ENCODE results near the gene GJA1. TPM values are rescaled to one million over a fixed set of nuclear protein-coding genes. Genes with fewer than 3 reads are reported as not detected.

The GJA1 gene
- total RNA-seq, 6 donors from 2014 or later = 12.6 to 155 (median 87.8) TPM

- ATAC-seq (ENCODE audit: low FRiP score in 2 of 2) = no peak
- DNase-seq = no peak
Measured at GRCh38 chr6:121438869-121439268, 3.4 kb downstream of the GJA1 start.

GRCh38 chr6:121439475-121439874 is 4.0 kb downstream of the GJA1 start:
- no peak for TF ChIP-seq POLR2A (IDR thresholded peaks at IDR 0.05)
- no peak for TF ChIP-seq CTCF (IDR thresholded peaks at IDR 0.05)
- TF ChIP-seq EP300 (IDR thresholded peaks at IDR 0.05) = no peak
- TF ChIP-seq POLR2AphosphoS5 (IDR thresholded peaks at IDR 0.05) = no peak
- peaks cover 0 to 16% (median 8%) of the 10 kb centered on the region in 4 donors for H3K4me1 ChIP-seq
- no peaks in the 10 kb centered on the region for H3K27me3 ChIP-seq
- no peaks in the 10 kb centered on the region for H3K36me3 ChIP-seq
- H3K27ac ChIP-seq = peak overlapping the region in 1 of 4 donors; percentile 92
- DNase-seq (no peak), ATAC-seq (ENCODE audit: low FRiP score in 2 of 2) (no peak)
- H3K9me3 ChIP-seq = no peaks in the 10 kb centered on the region
- H3K4me3 ChIP-seq = no peak overlapping the region

More at GRCh38 chr6:121438869-121439268, 3.4 kb downstream of the GJA1 start:
- Histone ChIP-seq H3K9me3 (no peaks in the 10 kb centered on the region), H3K27me3 (no peaks in the 10 kb centered on the region), H3K4me3 (peak overlapping the region in 1 of 4 donors; percentile 61), H3K4me1 (peaks cover 0 to 16% (median 8%) of the 10 kb centered on the region in 4 donors), H3K36me3 (no peaks in the 10 kb centered on the region), H3K27ac (peak overlapping the region in 1 of 4 donors; percentile 92)
- TF ChIP-seq POLR2A (IDR thresholded peaks at IDR 0.05) (no peak), EP300 (IDR thresholded peaks at IDR 0.05) (no peak), POLR2AphosphoS5 (IDR thresholded peaks at IDR 0.05) (no peak), CTCF (IDR thresholded peaks at IDR 0.05) (no peak)
- 85 to 90% methylated on average over 3 of the region's 3 CpGs for WGBS, 2 donors

- H3K36me3 ChIP-seq = no peaks in the 10 kb centered on the region
- no peak for TF ChIP-seq CTCF (IDR thresholded peaks at IDR 0.05)
- TF ChIP-seq EP300 (IDR thresholded peaks at IDR 0.05) = no peak
- TF ChIP-seq POLR2A (IDR thresholded peaks at IDR 0.05) = no peak
- no peak for TF ChIP-seq POLR2AphosphoS5 (IDR thresholded peaks at IDR 0.05)
- H3K27me3 ChIP-seq = no peaks in the 10 kb centered on the region
- ATAC-seq (ENCODE audit: low FRiP score in 2 of 2) (no peak), DNase-seq (no peak)
- no peak overlapping the region for H3K4me3 ChIP-seq
- WGBS, 2 donors = 66 to 68% methylated on average over 4 of the region's 4 CpGs
- H3K27ac ChIP-seq = no peak overlapping the region
- H3K4me1 ChIP-seq = peaks cover 0 to 16% (median 9%) of the 10 kb centered on the region in 4 donors
- H3K9me3 ChIP-seq = no peaks in the 10 kb centered on the region
Measured at GRCh38 chr6:121439926-121440325, 4.5 kb downstream of the GJA1 start.

- peak overlapping the region in 1 of 4 donors; percentile 3 for H3K27ac ChIP-seq
- no peaks in the 10 kb centered on the region for H3K27me3 ChIP-seq
- no peak overlapping the region for H3K4me3 ChIP-seq
- ATAC-seq (ENCODE audit: low FRiP score in 2 of 2) (no peak), DNase-seq (no peak)
- peaks cover 0 to 4% (median 0%) of the 10 kb centered on the region in 4 donors for H3K36me3 ChIP-seq
- peaks cover 0 to 16% (median 9%) of the 10 kb centered on the region in 4 donors for H3K4me1 ChIP-seq
- H3K9me3 ChIP-seq = no peaks in the 10 kb centered on the region
- no peak for TF ChIP-seq EP300 (IDR thresholded peaks at IDR 0.05)
- TF ChIP-seq CTCF (IDR thresholded peaks at IDR 0.05) = no peak
- no peak for TF ChIP-seq POLR2AphosphoS5 (IDR thresholded peaks at IDR 0.05)
- TF ChIP-seq POLR2A (IDR thresholded peaks at IDR 0.05) = no peak
- 73 to 83% methylated on average over 4 of the region's 4 CpGs for WGBS, 2 donors
Measured at GRCh38 chr6:121441477-121441876, 6.0 kb downstream of the GJA1 start.

DNA sequence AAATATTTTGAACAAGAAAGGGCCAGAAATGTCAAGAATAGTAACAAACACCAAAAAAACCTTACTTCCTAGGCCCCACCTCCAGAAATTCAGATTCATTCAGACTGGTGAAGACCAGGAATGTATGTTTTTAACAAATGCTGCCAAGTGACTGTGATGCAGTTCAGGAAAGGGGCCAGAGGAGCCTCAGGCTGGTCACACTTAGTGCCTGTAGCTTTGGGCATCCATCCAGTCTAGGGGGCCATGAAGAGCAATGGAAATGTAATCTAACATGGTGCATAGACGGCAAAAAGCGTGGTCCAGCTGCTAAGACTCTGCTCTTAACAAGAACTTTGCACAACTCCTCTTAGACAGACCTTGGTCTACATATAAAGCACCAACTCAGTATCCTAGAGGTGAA is 7.1 kb downstream of the GJA1 start:
- no peaks in the 10 kb centered on the region for H3K9me3 ChIP-seq
- 92 to 100% methylated on average over 2 of the region's 2 CpGs for WGBS, 2 donors
- DNase-seq = no peak
- no peak for TF ChIP-seq CTCF (IDR thresholded peaks at IDR 0.05)
- TF ChIP-seq EP300 (IDR thresholded peaks at IDR 0.05) = no peak
- TF ChIP-seq POLR2A (IDR thresholded peaks at IDR 0.05) = no peak
- TF ChIP-seq POLR2AphosphoS5 (IDR thresholded peaks at IDR 0.05) = no peak
- H3K36me3 ChIP-seq = peaks cover 0 to 14% (median 3%) of the 10 kb centered on the region in 4 donors
- H3K4me1 ChIP-seq = peaks cover 0 to 13% (median 9%) of the 10 kb centered on the region in 4 donors
- no peaks in the 10 kb centered on the region for H3K27me3 ChIP-seq
- H3K4me3 ChIP-seq = no peak overlapping the region
- no peak for ATAC-seq (ENCODE audit: low FRiP score in 2 of 2)
- no peak overlapping the region for H3K27ac ChIP-seq

Data from upper lobe of left lung (tissue), 6 donors.